Natural killer cell treated with Interleukin-12 subunit alpha and Interleukin-12 subunit beta and Interleukin-15 and Interleukin-18, amount 100 ng/mL, for 72 hours (primary cell): ENCODE data around the gene GCN1. TPM values are rescaled to one million over a fixed set of nuclear protein-coding genes. Genes with fewer than 3 reads are reported as not detected.

Source experiments
- ATAC-seq, 2 donors: fragments of 150-1000 bp; cut with Tn5 transposase in 1 of 2; sonication (Bioruptor Pico), chemical (Tn5 transposase) in 1 of 2; 2 replicates each; pipeline ENCODE4 v1.10.0; 2021
- DNase-seq: peaks from one replicate; pipeline ENCODE4 v3.0.0; 2022; ENCODE audit warnings: low spot score
- H3K27ac Mint-ChIP-seq, 2 donors: 1 replicate in 1 of 2; 2 replicates in 1 of 2; pipeline ENCODE4 v1.8.0; 2022; ENCODE audit warnings: mixed read lengths in 2 of 2, mild to moderate bottlenecking in 1 of 2, moderate library complexity in 1 of 2
- H3K27me3 Mint-ChIP-seq, 2 donors: 1 replicate in 1 of 2; 2 replicates in 1 of 2; pipeline ENCODE4 v1.8.0; 2022; ENCODE audit warnings: mixed read lengths in 2 of 2
- H3K36me3 Mint-ChIP-seq: one replicate; pipeline ENCODE4 v1.8.0; 2022; ENCODE audit warnings: mixed read lengths
- H3K4me1 Mint-ChIP-seq, 2 donors: 1 replicate in 1 of 2; 2 replicates in 1 of 2; pipeline ENCODE4 v1.8.0; 2022; ENCODE audit warnings: low read depth in 2 of 2, mixed read lengths in 2 of 2, mild to moderate bottlenecking in 1 of 2
- H3K4me3 Mint-ChIP-seq: one replicate; pipeline ENCODE4 v1.8.0; 2022; ENCODE audit warnings: mixed read lengths
- H3K9me3 Mint-ChIP-seq: 2 replicates; pipeline ENCODE4 v1.8.0; 2022; ENCODE audit warnings: mixed read lengths
- total RNA-seq, 2 donors: library from RNA; stranded (reverse); gene quantifications; one replicate each; pipeline ENCODE4 v1.2.3, GENCODE V29; 2022

GCN1 gene
- total RNA-seq, 2 donors from 2014 or later: 126 to 311 TPM

- no peak for DNase-seq
- H3K9me3 Mint-ChIP-seq: no peaks in the 10 kb centered on the region
- ATAC-seq: no peak
- H3K36me3 Mint-ChIP-seq: no peaks in the 10 kb centered on the region
- no peaks in the 10 kb centered on the region for H3K27me3 Mint-ChIP-seq
- no peak overlapping the region for H3K27ac Mint-ChIP-seq
- H3K4me1 Mint-ChIP-seq: no peaks in the 10 kb centered on the region
- H3K4me3 Mint-ChIP-seq: no peak overlapping the region
Observed at GRCh38 chr12:120148011-120148410, 46.5 kb downstream of the GCN1 start.

DNA sequence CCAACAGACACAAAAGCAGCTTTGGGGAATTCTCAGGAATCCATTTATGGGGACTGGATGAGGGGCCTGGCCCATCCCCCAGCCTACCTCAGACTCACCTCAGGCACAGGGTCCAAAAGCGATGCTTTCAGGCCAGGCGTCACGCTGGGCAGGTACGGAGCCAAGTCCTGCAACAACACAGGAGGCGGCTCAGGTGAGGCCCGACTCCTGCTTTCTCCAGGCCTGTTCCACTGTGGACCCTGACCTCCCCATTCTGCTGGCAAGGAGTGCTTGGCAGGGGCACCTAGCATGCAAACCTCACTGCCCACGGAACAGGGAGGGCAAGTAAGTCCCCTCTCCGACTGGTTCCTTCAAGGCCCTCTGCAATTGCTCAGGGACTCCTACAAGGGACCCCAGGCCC, 49.4 kb downstream of the GCN1 start:
- H3K36me3 Mint-ChIP-seq: peaks cover 10% of the 10 kb centered on the region
- H3K9me3 Mint-ChIP-seq: no peaks in the 10 kb centered on the region
- no peaks in the 10 kb centered on the region for H3K4me1 Mint-ChIP-seq
- no peak for ATAC-seq
- no peak overlapping the region for H3K4me3 Mint-ChIP-seq
- no peak for DNase-seq
- no peak overlapping the region for H3K27ac Mint-ChIP-seq
- H3K27me3 Mint-ChIP-seq: no peaks in the 10 kb centered on the region

- Mint-ChIP-seq H3K27ac (no peak overlapping the region), H3K4me1 (no peaks in the 10 kb centered on the region), H3K36me3 (peaks cover 10% of the 10 kb centered on the region), H3K9me3 (no peaks in the 10 kb centered on the region), H3K27me3 (no peaks in the 10 kb centered on the region), H3K4me3 (no peak overlapping the region)
- DNase-seq (no peak), ATAC-seq (no peak)
Observed at GRCh38 chr12:120144215-120144614, 50.3 kb downstream of the GCN1 start.

GRCh38 chr12:120142231-120142877, 52.2 kb downstream of the GCN1 start:
- no peak for ATAC-seq
- H3K27me3 Mint-ChIP-seq: no peaks in the 10 kb centered on the region
- H3K9me3 Mint-ChIP-seq: no peaks in the 10 kb centered on the region
- no peak for DNase-seq
- no peak overlapping the region for H3K27ac Mint-ChIP-seq
- no peak overlapping the region for H3K4me3 Mint-ChIP-seq
- H3K36me3 Mint-ChIP-seq: peaks cover 14% of the 10 kb centered on the region
- no peaks in the 10 kb centered on the region for H3K4me1 Mint-ChIP-seq

- ATAC-seq: no peak
- Mint-ChIP-seq H3K36me3 (peaks cover 14% of the 10 kb centered on the region), H3K27ac (no peak overlapping the region), H3K27me3 (no peaks in the 10 kb centered on the region), H3K4me3 (no peak overlapping the region), H3K9me3 (no peaks in the 10 kb centered on the region), H3K4me1 (no peaks in the 10 kb centered on the region)
- no peak for DNase-seq
Observed at GRCh38 chr12:120141336-120141735, 53.2 kb downstream of the GCN1 start.

DNA sequence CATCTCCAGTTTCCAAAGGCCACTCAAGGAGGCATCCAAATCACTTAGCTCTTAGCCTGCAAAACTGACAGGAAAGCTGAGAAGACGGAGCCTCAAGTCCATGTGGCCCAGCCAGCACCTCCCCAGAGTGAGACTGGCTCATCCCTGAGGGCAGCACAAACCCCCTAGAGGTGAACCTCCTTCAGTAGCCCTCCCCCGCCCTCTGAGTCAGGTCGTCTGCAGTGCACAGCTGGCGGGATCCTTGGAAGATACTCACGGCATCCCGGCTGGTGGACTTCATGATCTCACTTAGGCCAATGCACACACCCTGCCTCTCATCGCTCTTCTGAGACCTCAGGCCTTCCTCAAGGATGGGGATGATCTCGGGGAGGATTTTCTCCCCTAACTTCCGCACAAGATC, 53.9 kb downstream of the GCN1 start:
- Mint-ChIP-seq H3K4me3 (no peak overlapping the region), H3K27me3 (no peaks in the 10 kb centered on the region), H3K27ac (peak overlapping the region in 1 of 2 donors; percentile 13), H3K4me1 (no peaks in the 10 kb centered on the region), H3K9me3 (no peaks in the 10 kb centered on the region), H3K36me3 (peaks cover 14% of the 10 kb centered on the region)
- DNase-seq: no peak
- ATAC-seq: no peak

GRCh38 chr12:120139958-120140357, 54.6 kb downstream of the GCN1 start:
- Mint-ChIP-seq H3K36me3 (peaks cover 14% of the 10 kb centered on the region), H3K9me3 (no peaks in the 10 kb centered on the region), H3K4me1 (no peaks in the 10 kb centered on the region), H3K4me3 (no peak overlapping the region), H3K27me3 (no peaks in the 10 kb centered on the region), H3K27ac (peak overlapping the region in 1 of 2 donors; percentile 13)
- no peak for ATAC-seq
- DNase-seq: no peak

DNA sequence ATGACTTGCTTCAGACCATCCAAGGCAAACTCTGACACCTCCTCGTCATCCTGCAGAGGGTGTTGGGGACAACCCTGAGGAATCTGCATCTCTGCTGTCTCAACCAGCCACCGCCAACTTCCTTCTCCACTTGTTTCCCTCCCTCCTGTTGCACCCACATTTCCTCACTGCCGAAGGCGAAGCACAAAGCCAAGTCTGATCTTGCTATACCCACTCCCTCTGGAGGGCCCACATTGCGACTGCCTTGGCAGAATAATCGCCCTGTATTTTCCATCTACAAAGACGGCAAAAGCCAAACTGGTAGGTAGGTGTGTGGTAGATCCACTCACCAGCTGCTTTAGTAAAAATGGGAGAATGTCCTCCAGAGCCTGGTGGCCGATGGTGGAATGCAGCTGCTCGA, 56.1 kb downstream of the GCN1 start:
- DNase-seq (no peak), ATAC-seq (no peak)
- no peak overlapping the region for H3K27ac Mint-ChIP-seq
- no peaks in the 10 kb centered on the region for H3K27me3 Mint-ChIP-seq
- no peak overlapping the region for H3K4me3 Mint-ChIP-seq
- no peaks in the 10 kb centered on the region for H3K9me3 Mint-ChIP-seq
- no peaks in the 10 kb centered on the region for H3K4me1 Mint-ChIP-seq
- H3K36me3 Mint-ChIP-seq: peaks cover 14% of the 10 kb centered on the region

- H3K27ac Mint-ChIP-seq: no peak overlapping the region
- H3K36me3 Mint-ChIP-seq: peaks cover 14% of the 10 kb centered on the region
- no peaks in the 10 kb centered on the region for H3K9me3 Mint-ChIP-seq
- ATAC-seq (no peak), DNase-seq (no peak)
- H3K4me1 Mint-ChIP-seq: no peaks in the 10 kb centered on the region
- H3K27me3 Mint-ChIP-seq: no peaks in the 10 kb centered on the region
- no peak overlapping the region for H3K4me3 Mint-ChIP-seq
Observed at GRCh38 chr12:120137833-120138232, 56.7 kb downstream of the GCN1 start.

DNA sequence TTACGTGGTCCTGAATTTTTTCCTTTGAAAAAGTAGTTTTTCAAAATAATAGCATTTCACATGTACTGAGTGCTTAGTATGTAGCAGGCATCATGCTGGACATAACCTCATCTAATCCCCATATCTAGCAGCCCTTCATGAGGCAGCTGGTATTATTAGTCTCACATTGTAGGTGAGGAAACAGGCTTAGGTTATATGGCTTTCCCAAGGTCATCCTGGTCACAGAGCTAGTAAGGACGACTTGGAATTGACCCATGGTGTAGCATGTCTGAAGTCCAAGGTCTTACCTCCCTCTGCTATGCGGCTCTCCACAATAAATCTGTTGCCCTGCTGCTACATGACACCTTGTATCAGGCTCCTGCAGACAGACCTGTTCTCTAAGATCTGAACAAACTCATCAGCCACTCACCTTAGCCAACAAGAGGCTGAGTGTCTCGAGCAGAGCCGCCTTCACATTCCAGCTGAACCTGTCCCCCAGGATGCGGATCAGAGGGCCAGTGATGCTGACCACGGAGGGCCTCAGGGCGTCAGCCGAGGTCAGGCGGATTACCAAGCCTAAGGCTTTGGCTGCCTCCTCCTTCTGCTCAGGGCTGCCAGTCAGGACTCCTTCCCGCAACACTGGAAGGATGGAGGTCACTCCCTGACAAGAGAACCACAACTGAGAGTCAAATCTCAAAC, 58.3 kb downstream of the GCN1 start:
- Mint-ChIP-seq H3K9me3 (no peaks in the 10 kb centered on the region), H3K27me3 (no peaks in the 10 kb centered on the region), H3K4me3 (no peak overlapping the region), H3K4me1 (no peaks in the 10 kb centered on the region), H3K36me3 (peaks cover 8% of the 10 kb centered on the region), H3K27ac (no peak overlapping the region)
- DNase-seq (no peak), ATAC-seq (no peak)

- H3K36me3 Mint-ChIP-seq: peaks cover 8% of the 10 kb centered on the region
- H3K4me3 Mint-ChIP-seq: no peak overlapping the region
- no peak overlapping the region for H3K27ac Mint-ChIP-seq
Observed at GRCh38 chr12:120134307-120134980, 60.1 kb downstream of the GCN1 start.

GRCh38 chr12:120132863-120133385, 61.6 kb downstream of the GCN1 start:
- Mint-ChIP-seq H3K27ac (no peak overlapping the region), H3K36me3 (peaks cover 6% of the 10 kb centered on the region), H3K4me1 (no peaks in the 10 kb centered on the region), H3K4me3 (no peak overlapping the region), H3K9me3 (no peaks in the 10 kb centered on the region), H3K27me3 (no peaks in the 10 kb centered on the region)
- peak in 1 of 2 donors; percentile 7 for ATAC-seq
- DNase-seq: no peak

More at GRCh38 chr12:120134307-120134980, 60.1 kb downstream of the GCN1 start:
- ATAC-seq (peak in 1 of 2 donors; percentile 50), DNase-seq (no peak)
- Mint-ChIP-seq H3K4me1 (no peaks in the 10 kb centered on the region), H3K27me3 (no peaks in the 10 kb centered on the region), H3K9me3 (no peaks in the 10 kb centered on the region)

DNA sequence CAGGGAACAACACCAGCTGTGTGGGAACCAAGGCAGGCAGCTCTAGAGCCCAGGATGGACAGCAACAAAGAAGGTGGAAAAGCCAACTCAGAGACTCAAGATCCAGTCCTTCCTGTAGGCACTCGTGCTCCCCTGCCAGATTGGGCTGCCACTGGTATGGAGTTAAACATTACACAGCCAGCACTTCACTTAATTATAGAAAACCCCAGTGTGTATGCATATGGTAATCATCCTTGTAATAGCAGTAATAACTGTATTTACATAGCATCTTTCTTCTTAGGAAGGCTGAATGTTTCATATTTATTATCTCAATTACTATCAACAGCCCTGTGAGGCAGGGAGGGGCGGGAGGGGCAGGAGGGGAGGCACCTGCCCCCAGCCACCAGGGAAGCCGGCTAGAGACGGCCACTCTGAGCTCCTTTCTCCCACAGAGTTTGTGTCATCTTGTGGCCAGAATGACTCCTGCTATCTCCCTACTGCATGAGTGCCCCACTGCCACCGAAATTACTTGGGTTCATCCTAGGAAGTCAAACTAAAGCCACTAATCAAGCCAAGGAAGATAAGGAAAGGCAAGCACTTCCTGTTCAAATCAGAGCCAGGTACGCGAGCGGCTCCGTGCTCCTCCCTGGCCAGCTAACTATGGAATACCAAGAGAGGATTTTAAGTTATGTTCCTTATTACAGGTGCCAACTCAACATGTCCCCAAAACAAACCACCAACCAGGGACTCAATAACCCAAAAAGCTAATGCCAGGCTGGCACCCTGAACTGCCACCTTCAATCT, 62.3 kb downstream of the GCN1 start:
- no peaks in the 10 kb centered on the region for H3K9me3 Mint-ChIP-seq
- no peak overlapping the region for H3K27ac Mint-ChIP-seq
- H3K4me1 Mint-ChIP-seq: no peaks in the 10 kb centered on the region
- no peak overlapping the region for H3K4me3 Mint-ChIP-seq
- DNase-seq (no peak), ATAC-seq (no peak)
- H3K36me3 Mint-ChIP-seq: peaks cover 7% of the 10 kb centered on the region
- no peaks in the 10 kb centered on the region for H3K27me3 Mint-ChIP-seq
